Gastroesophageal sphincter (tissue), 4 donors: ENCODE data around the gene SPAG4. TPM values are rescaled to one million over a fixed set of nuclear protein-coding genes. Genes with fewer than 3 reads are reported as not detected.

Experiments used
- ATAC-seq: fragments of 150-250 bp; one replicate; pipeline ENCODE4 v1.9.1; 2016; ENCODE audit warnings: mild to moderate bottlenecking, moderate library complexity
- H3K27ac ChIP-seq, 4 donors: fragments of 200-600 bp; sonication (generic) in 3 of 4; 1 replicate in 3 of 4; 2 replicates in 1 of 4; pipeline ENCODE4 v1.5.1; 2016 to 2019
- H3K27me3 ChIP-seq: fragments of 200-600 bp; sonication (generic); one replicate; pipeline ENCODE4 v1.5.1; 2019
- H3K36me3 ChIP-seq, 2 donors: fragments of 200-600 bp; sonication (generic); one replicate each; pipeline ENCODE4 v1.5.1; 2019; ENCODE audit warnings: control low read depth in 1 of 2
- H3K4me1 ChIP-seq, 3 donors: fragments of 200-600 bp; sonication (generic); 1 replicate in 2 of 3; 2 replicates in 1 of 3; pipeline ENCODE4 v1.5.1; 2016 to 2019; ENCODE audit warnings: control low read depth in 2 of 3
- H3K4me3 ChIP-seq, 2 donors: fragments of 200-600 bp; sonication (generic); one replicate each; pipeline ENCODE4 v1.5.1; 2019; ENCODE audit warnings: mild to moderate bottlenecking in 1 of 2, moderate library complexity in 1 of 2
- H3K9me3 ChIP-seq, 3 donors: fragments of 200-600 bp; sonication (generic); one replicate each; pipeline ENCODE4 v1.5.1; 2017 to 2019; ENCODE audit warnings: control low read depth in 2 of 3
- CTCF ChIP-seq, 4 experiments: fragments of 200-600 bp in 2 of 4; fragments of 450-650 bp in 2 of 4; sonication (generic) in 1 of 4; IDR thresholded peaks; one replicate each; pipeline ENCODE4 v1.5.1; 2017 to 2019; ENCODE audit warnings: antibody characterized with exemption in 4 of 4, mild to moderate bottlenecking in 2 of 4, moderate library complexity in 2 of 4
- EP300 ChIP-seq: sonication (generic); formaldehyde crosslinking; IDR thresholded peaks from one replicate; pipeline ENCODE4 v1.6.1; 2017; ENCODE audit warnings: antibody characterized with exemption, mild to moderate bottlenecking
- POLR2A ChIP-seq, 2 donors: fragments of 450-650 bp; IDR thresholded peaks; one replicate each; pipeline ENCODE4 v1.6.1; 2017; ENCODE audit warnings: antibody characterized with exemption in 2 of 2, mild to moderate bottlenecking in 2 of 2, moderate library complexity in 1 of 2
- POLR2AphosphoS5 ChIP-seq: sonication (generic); formaldehyde crosslinking; IDR thresholded peaks from one replicate; pipeline ENCODE4 v1.6.1; 2017; ENCODE audit warnings: antibody characterized with exemption
- WGBS, 2 donors: methylation state at CpG; one replicate each; pipeline ENCODE4 v1.1.5; 2018; ENCODE audit warnings: low coverage in 1 of 2; 5-methylcytosine and 5-hydroxymethylcytosine counted together
- total RNA-seq, 4 donors: library from RNA; depleted of rRNA; stranded (reverse); fragments of >200 nt; gene quantifications; one replicate each; pipeline ENCODE4 v1.1.0, GENCODE V29; 2016

SPAG4 gene
- total RNA-seq, 4 donors from 2014 or later = 0.85 to 3.5 (median 2.9) TPM

DNA sequence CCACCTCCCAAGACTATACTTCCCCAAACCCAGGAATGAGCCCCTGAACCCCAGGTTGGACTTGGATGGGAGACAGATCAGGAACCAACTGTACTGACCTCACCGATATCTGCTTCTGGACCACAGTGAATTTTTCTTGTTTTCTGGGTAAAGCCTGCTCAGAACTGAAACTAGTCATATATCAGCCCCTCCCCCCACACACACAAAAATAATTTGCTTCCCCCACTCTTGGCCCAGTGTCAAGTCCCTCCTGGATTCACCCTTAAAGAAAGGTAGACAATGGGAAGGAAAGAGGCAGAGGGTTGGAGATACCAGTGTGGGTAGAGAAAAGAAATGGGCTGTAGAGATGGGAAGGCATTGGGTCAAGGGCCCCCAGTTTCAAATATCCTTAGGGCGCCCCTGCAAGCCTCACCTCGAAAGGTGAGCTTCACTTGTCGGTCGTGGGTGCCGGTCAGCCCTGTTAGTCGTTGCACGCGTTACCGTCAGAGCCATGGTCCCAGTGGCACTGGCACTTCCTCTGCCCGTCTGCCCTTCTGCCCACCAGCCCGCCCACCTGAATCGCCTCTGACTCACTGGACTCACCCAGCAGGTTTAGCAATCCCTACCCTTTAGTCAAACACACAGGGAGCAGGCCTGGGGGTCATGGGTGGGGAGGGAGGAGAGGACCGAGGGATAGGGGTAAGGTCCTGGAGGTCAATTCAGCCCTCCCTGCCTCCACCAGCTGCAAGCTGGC lies 8.5 kb upstream of the SPAG4 start:
- TF ChIP-seq POLR2A (IDR thresholded peaks at IDR 0.05) (no peak), POLR2AphosphoS5 (no peak), EP300 (no peak), CTCF (IDR thresholded peaks at IDR 0.05) (no peak)
- Histone ChIP-seq H3K27me3 (peaks cover 1% of the 10 kb centered on the region), H3K9me3 (no peaks in the 10 kb centered on the region), H3K4me1 (peaks cover 0 to 2% (median 0%) of the 10 kb centered on the region in 3 donors), H3K27ac (no peak overlapping the region), H3K4me3 (no peak overlapping the region), H3K36me3 (no peaks in the 10 kb centered on the region)
- 70 to 100% methylated on average over 1 to 3 of the region's 14 CpGs for WGBS, 2 donors
- no peak for ATAC-seq

DNA sequence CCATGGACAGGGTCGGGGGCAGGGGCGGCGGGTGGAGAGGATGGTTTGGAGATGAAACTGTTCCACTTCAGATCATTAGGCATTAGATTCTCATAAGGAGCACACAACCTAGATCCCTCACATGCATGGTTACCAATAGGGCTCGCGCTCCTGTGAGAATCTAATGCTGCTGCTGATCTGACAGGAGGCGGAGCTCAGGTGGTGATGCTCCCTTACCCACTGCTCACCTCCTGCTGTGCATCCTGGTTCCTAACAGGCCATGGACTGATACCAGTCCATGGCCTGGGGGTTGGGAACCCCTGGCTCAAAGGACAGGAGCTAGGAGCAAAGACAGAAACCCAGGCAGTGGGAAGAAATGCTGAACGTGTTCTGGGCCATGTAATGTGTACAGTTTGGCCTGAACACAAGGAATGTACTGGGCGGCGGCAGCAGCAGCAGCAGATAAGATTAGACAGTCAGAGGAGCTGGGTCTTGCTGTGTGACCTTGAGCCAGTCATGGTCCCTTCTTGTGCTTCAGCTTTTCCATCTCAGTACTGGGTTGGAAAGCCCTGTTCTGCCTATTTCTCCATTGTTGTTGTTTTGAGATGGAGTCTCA lies 4.7 kb upstream of the SPAG4 start:
- no peaks in the 10 kb centered on the region for H3K27me3 ChIP-seq
- WGBS, 2 donors = 85% methylated on average over 3 of the region's 9 CpGs; no CpG with 5 or more reads in 1 of the 2 donors
- H3K36me3 ChIP-seq = no peaks in the 10 kb centered on the region
- H3K27ac ChIP-seq = no peak overlapping the region
- no peak overlapping the region for H3K4me3 ChIP-seq
- peaks cover 0 to 6% (median 0%) of the 10 kb centered on the region in 3 donors for H3K4me1 ChIP-seq
- ATAC-seq = no peak
- no peaks in the 10 kb centered on the region for H3K9me3 ChIP-seq
- TF ChIP-seq POLR2A (IDR thresholded peaks at IDR 0.05) (no peak), EP300 (no peak), POLR2AphosphoS5 (no peak), CTCF (IDR thresholded peaks at IDR 0.05) (no peak)

GRCh38 chr20:35611482-35611881 lies 4.1 kb upstream of the SPAG4 start:
- 100% methylated on average over 2 of the region's 2 CpGs for WGBS, 2 donors

GRCh38 chr20:35616465-35617396 lies 1.1 kb downstream of the SPAG4 start:
- H3K9me3 ChIP-seq = no peaks in the 10 kb centered on the region
- peak overlapping the region; percentile 34 to 70 for H3K4me3 ChIP-seq
- no peaks in the 10 kb centered on the region for H3K27me3 ChIP-seq
- peaks cover 0 to 45% (median 22%) of the 10 kb centered on the region in 3 donors for H3K4me1 ChIP-seq
- peak; percentile 52 for ATAC-seq
- WGBS, 2 donors = 0 to 10% methylated on average over 3 to 21 of the region's 57 CpGs
- peak overlapping the region in 3 of 4 donors; percentile 90 to 97 (median 94) for H3K27ac ChIP-seq
- H3K36me3 ChIP-seq = peaks cover 0 to 10% of the 10 kb centered on the region in 2 donors
- TF ChIP-seq CTCF (IDR thresholded peaks at IDR 0.05) (peak in 1 of 4 experiments; percentile 7), EP300 (no peak), POLR2AphosphoS5 (no peak), POLR2A (IDR thresholded peaks at IDR 0.05) (peak; percentile 29 to 30)

More at GRCh38 chr20:35611482-35611881, 4.1 kb upstream of the SPAG4 start:
- no peaks in the 10 kb centered on the region for H3K36me3 ChIP-seq
- H3K4me1 ChIP-seq = peaks cover 0 to 9% (median 0%) of the 10 kb centered on the region in 3 donors
- H3K4me3 ChIP-seq = no peak overlapping the region
- no peaks in the 10 kb centered on the region for H3K9me3 ChIP-seq
- TF ChIP-seq CTCF (IDR thresholded peaks at IDR 0.05) (no peak), POLR2A (IDR thresholded peaks at IDR 0.05) (no peak), POLR2AphosphoS5 (no peak), EP300 (no peak)
- no peaks in the 10 kb centered on the region for H3K27me3 ChIP-seq
- no peak overlapping the region for H3K27ac ChIP-seq
- no peak for ATAC-seq
